Measurements from ENCODE around the gene TUBGCP3.

The TUBGCP3 gene

DNA sequence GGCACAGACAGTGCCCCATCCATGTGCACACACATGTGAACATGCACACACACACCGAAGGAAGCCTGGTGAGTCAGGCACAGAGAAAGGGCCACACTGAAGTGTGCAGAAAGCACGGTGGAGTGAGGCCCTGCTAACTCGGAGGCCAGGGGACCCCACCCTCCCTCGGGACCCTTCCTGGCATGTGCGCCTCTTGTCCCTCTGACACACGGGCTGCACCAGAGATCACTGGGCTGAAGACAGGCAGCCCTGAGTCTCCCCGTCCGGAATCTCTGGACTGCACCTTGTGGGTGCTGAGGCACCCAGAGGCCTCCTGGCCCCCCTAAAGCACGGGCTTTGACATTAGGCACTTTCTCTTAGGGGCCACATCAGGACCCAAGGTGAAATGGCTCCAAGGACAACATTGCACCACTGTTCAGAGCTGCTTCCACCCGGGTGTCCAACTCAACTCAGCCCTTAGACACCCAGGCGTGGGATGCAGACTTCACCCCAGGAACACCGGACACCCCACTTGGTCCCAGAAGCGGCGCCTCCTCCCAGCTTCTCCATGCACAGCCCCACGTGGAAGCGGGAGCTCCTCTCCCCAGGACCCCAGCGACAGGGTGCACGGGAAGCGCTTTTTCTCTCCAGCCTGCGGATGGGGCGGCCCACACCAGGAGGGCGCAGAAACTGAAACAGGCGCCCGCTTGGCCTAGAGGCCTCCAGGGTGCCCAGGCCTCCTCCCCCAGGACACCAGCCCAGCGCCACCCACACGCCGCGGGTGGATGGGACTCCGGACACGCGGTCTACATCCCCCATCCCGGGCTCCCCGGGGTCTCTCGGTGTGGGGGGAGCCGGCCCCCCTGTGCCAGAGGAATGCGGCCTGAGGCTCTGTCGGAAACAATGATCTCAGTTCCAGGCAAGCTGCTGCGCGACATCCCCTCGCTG lies 121.6 kb downstream of the TUBGCP3 start:
- TF ChIP-seq, protein P1, sequence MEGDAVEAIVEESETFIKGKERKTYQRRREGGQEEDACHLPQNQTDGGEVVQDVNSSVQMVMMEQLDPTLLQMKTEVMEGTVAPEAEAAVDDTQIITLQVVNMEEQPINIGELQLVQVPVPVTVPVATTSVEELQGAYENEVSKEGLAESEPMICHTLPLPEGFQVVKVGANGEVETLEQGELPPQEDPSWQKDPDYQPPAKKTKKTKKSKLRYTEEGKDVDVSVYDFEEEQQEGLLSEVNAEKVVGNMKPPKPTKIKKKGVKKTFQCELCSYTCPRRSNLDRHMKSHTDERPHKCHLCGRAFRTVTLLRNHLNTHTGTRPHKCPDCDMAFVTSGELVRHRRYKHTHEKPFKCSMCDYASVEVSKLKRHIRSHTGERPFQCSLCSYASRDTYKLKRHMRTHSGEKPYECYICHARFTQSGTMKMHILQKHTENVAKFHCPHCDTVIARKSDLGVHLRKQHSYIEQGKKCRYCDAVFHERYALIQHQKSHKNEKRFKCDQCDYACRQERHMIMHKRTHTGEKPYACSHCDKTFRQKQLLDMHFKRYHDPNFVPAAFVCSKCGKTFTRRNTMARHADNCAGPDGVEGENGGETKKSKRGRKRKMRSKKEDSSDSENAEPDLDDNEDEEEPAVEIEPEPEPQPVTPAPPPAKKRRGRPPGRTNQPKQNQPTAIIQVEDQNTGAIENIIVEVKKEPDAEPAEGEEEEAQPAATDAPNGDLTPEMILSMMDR (IDR thresholded peaks at IDR 0.05; ENCODE audit: low read depth, low read length): no peak
- H3K4me3 ChIP-seq (ENCODE audit: low read depth, low read length): no peak overlapping the region

DNA sequence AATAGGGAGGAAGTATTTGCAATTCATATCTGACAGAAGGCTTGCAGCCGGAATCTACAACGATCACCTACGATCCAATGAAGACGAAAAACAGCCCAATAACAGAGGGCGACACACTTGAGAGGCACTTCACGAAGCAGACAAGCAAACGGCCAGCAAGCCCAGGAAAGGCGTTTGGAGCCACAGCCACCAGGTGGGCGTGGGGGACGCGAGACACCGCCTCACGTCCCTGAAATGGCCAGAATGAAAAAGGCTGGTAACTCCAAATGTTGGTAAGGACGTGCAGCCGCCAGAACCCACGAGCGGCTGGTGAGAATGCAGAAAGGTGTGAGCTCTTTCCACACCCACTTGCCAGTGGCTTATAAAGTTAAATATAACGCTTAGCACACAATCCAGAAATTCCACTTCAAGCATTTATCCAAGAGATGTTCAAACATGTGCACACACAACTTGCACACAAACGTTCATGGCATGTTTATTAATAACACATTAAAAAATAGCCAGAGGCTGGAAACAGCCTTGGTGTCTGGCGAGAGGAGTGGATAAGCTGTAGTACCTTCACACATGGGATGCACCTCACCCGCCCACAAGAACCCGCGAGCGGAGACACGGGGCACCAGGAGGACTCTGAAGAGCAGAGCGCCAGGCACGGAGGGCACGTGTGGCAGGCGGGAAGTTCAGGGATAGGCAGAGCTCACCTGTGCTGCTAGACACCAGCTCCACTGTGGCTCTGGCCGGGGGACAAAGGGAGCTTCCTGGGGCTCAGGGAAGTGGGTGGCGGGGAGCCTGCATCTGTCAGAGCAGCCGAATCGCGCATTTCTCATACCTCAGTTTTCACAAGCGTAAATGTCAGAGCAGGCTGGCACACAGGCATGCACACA lies 122.5 kb downstream of the TUBGCP3 start:
- TF ChIP-seq, protein P1 (IDR thresholded peaks at IDR 0.05; ENCODE audit: low read depth, low read length): no peak
- H3K4me3 ChIP-seq (ENCODE audit: low read depth, low read length): no peak overlapping the region

DNA sequence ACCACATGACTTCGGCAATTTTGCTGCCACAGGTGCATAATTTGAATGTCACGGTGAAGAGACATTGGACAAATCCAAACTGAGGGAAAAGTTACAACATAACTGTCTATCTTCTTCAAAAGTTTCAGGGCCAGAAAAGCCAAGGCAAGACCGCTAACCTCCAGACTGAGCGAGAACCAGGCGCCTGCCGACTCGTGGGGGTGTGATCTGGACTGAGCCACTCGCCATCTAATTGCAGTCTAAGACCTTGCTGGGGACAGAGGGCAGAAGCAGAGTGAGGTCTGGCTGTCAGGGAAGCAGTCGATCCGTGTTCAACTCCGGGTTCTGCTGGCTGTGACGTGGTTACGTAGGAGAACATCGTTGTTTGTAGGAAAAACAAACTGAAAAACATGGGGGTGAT lies 123.2 kb downstream of the TUBGCP3 start:
- no peak overlapping the region for H3K4me3 ChIP-seq (ENCODE audit: low read depth, low read length)
- TF ChIP-seq, protein P1 (IDR thresholded peaks at IDR 0.05; ENCODE audit: low read depth, low read length): no peak

DNA sequence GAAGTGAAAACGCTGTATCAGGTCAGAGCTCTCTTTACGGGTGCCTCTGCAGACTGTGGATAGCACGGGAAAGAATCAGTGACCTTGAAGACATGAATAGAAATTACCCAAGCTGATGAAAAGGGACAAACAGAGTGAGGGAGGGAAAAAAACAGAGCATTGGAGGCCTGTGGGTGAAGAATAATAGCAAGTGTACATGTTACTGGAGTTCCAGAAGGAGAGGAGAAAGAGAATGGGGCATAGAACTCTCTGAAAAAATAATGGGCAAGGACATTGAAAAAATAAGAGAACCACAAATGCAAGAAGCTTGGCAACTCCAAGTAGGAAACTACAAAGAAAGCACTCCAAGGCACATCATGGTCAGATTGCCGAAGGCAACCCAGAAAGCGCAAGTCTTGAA lies 125.5 kb downstream of the TUBGCP3 start:
- TF ChIP-seq, protein P1 (IDR thresholded peaks at IDR 0.05; ENCODE audit: low read depth, low read length): no peak

DNA sequence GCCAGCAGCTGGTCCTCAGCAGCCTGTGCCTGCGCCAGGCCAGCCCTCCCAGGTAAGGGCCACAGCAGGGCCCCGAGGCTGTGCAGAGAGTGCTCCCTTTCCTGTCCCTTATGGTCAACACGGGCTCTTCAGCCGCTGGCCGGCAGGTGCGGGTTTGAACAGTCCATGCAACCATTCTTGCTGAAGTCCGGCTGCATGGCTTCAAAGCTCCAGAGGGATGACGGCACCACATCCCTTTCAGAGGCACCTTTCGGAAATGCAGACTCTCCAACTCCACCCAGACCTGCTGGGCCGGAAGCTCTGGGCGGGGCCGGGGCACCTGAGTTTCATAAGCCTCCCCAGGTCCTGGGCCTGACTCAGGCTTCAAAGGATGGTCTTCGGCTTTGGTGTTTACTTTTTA lies 130.5 kb downstream of the TUBGCP3 start:
- TF ChIP-seq, protein P1 (IDR thresholded peaks at IDR 0.05; ENCODE audit: low read depth, low read length): no peak
- no peak overlapping the region for H3K4me3 ChIP-seq (ENCODE audit: low read depth, low read length)

More for the DNA sequence above, 125.5 kb downstream of the TUBGCP3 start:
- no peak overlapping the region for H3K4me3 ChIP-seq (ENCODE audit: low read depth, low read length)

DNA sequence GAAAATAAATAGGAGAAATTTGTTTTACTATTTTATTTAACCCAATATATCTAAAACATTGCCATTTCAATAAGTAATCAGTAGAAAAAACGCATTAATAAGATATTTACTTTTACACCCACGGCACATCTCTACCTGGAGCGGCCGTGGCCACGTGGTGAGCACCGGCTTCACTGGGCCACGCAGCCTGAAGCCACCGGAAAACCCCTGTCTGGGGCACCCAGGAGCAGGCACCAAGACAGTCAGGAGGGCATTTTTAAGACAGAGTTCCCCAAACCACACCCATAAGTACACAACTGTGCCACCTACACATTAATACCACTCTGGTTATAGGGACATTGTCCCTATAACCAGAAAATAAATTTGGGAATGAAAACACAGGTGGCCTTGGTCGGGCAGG lies 130.9 kb downstream of the TUBGCP3 start:
- TF ChIP-seq, protein P1 (IDR thresholded peaks at IDR 0.05; ENCODE audit: low read depth, low read length): no peak

More for the DNA sequence above, 130.9 kb downstream of the TUBGCP3 start:
- H3K4me3 ChIP-seq (ENCODE audit: low read depth, low read length): no peak overlapping the region

All from WI38 (cell line).